ENCODE data around the gene FIS1.
"Not testable (repeated sequence)": the region's sequence is repeated elsewhere in the genome, so short reads cannot be mapped to it uniquely, and the experiment has no call there.

The FIS1 gene

DNA sequence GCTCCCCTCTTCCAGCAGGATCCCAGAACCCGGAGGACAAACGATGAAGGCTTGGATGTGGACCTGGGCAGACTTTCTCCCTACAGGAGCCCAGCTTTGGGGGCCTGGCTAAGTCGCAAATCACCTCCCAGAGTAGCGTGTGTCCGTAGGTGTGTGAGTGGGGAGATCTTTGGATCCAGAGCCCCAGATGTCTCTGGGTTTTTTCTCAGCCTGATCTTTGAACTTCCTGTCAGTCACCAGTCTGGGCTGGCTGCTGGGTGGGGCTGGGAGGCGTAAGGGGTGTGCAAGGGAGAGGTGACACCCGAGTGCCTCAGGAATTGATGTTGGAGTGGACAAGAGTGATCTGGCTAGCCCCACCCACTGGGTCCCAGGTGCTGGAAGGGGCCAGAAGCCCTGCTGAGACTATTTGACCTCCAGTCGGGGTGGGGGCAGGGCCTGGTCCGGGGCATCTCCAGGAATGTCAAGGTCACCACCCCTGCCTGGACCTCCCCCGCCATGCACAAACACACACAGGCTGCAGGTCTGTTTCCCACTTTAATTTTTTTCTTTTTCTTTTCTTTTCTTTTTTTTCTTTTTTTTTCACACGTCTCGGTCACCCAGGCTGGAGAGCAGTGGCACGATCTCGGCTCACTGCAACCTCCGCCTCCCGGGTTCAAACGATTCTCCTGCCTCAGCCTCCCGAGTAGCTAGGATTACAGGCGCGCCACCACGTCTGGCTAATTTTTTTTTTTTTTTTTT, 43.9 kb downstream of the FIS1 start, which contains the start of gene MOGAT3:
TSS of gene MOGAT3 (minus strand) at position 175 of the 738 bp plus-strand sequence. CDS start 182 bp downstream, outside the sequence.
- no peak for ATAC-seq
- TF ChIP-seq PPARA (CRISPR knock-in tag; IDR thresholded peaks at IDR 0.05; ENCODE audit: borderline replicate concordance) = no peak
- no peak for TF ChIP-seq TOX (CRISPR knock-in tag; IDR thresholded peaks at IDR 0.05; ENCODE audit: borderline replicate concordance)
- TF ChIP-seq, protein P1, sequence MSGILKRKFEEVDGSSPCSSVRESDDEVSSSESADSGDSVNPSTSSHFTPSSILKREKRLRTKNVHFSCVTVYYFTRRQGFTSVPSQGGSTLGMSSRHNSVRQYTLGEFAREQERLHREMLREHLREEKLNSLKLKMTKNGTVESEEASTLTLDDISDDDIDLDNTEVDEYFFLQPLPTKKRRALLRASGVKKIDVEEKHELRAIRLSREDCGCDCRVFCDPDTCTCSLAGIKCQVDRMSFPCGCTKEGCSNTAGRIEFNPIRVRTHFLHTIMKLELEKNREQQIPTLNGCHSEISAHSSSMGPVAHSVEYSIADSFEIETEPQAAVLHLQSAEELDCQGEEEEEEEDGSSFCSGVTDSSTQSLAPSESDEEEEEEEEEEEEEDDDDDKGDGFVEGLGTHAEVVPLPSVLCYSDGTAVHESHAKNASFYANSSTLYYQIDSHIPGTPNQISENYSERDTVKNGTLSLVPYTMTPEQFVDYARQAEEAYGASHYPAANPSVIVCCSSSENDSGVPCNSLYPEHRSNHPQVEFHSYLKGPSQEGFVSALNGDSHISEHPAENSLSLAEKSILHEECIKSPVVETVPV (CRISPR knock-in tag; IDR thresholded peaks at IDR 0.05) = no peak
- TF ChIP-seq TCF4 (CRISPR knock-in tag; IDR thresholded peaks at IDR 0.05; ENCODE audit: borderline replicate concordance) = no peak
- no peak for TF ChIP-seq ISL1 (CRISPR knock-in tag; IDR thresholded peaks at IDR 0.05)
- no peak for TF ChIP-seq POU6F1 (CRISPR knock-in tag; IDR thresholded peaks at IDR 0.05; ENCODE audit: borderline replicate concordance, low read depth)
- TF ChIP-seq ZNF565 (CRISPR knock-in tag; conservative IDR thresholded peaks at IDR 0.05; ENCODE audit: low read depth) = no peak
- TF ChIP-seq, protein P2, sequence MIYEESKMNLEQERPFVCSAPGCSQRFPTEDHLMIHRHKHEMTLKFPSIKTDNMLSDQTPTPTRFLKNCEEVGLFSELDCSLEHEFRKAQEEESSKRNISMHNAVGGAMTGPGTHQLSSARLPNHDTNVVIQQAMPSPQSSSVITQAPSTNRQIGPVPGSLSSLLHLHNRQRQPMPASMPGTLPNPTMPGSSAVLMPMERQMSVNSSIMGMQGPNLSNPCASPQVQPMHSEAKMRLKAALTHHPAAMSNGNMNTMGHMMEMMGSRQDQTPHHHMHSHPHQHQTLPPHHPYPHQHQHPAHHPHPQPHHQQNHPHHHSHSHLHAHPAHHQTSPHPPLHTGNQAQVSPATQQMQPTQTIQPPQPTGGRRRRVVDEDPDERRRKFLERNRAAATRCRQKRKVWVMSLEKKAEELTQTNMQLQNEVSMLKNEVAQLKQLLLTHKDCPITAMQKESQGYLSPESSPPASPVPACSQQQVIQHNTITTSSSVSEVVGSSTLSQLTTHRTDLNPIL (CRISPR knock-in tag; IDR thresholded peaks at IDR 0.05; ENCODE audit: low read depth) = no peak
- no peak for TF ChIP-seq CSDC2 (CRISPR knock-in tag; IDR thresholded peaks at IDR 0.05)
- TF ChIP-seq SNAI2 (CRISPR knock-in tag; IDR thresholded peaks at IDR 0.05) = no peak
- no peak for TF ChIP-seq RARB (CRISPR knock-in tag; IDR thresholded peaks at IDR 0.05)
- TF ChIP-seq ZFP3 (CRISPR knock-in tag; IDR thresholded peaks at IDR 0.05) = no peak

- TF ChIP-seq TCF4 (CRISPR knock-in tag; IDR thresholded peaks at IDR 0.05; ENCODE audit: borderline replicate concordance) (no peak), PPARA (CRISPR knock-in tag; IDR thresholded peaks at IDR 0.05; ENCODE audit: borderline replicate concordance) (no peak), RARB (CRISPR knock-in tag; IDR thresholded peaks at IDR 0.05) (no peak), CSDC2 (CRISPR knock-in tag; IDR thresholded peaks at IDR 0.05) (no peak), ISL1 (CRISPR knock-in tag; IDR thresholded peaks at IDR 0.05) (no peak), GLIS3 (CRISPR knock-in tag; IDR thresholded peaks at IDR 0.05) (no peak), PATZ1 (CRISPR knock-in tag; IDR thresholded peaks at IDR 0.05; ENCODE audit: borderline replicate concordance) (no peak)
- ATAC-seq = no peak; the same call in 2 of the 3 replicates
Observed at GRCh38 chr7:101200504-101200861, 44.4 kb downstream of the FIS1 start.

GRCh38 chr7:101199522-101199921, 45.4 kb downstream of the FIS1 start:
- not testable (repeated sequence) for ATAC-seq

DNA sequence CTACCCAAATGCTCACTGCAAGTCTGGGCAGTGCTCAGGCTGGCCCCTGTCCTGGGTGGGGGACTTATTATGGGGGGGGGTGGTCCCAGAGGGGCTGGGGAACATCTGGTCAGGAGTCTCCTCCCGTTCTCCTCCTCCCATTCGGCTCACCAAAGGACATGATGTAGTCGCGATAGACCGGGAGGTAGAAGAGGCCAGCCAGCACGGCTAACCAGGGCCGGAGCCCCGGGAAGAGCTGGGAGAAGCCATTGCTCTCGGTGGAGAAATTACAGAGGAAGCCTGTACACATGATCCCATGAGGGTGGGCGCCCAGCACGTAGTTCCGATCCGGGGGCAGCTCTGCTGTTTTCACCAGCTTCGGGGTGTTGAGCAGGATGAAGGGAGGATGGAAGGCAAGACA, 46.4 kb downstream of the FIS1 start:
- TF ChIP-seq ESRRG (CRISPR knock-in tag; IDR thresholded peaks at IDR 0.05) (no peak), ZFP30 (CRISPR knock-in tag; IDR thresholded peaks at IDR 0.05) (no peak), RARB (CRISPR knock-in tag; IDR thresholded peaks at IDR 0.05) (no peak), CSDC2 (CRISPR knock-in tag; IDR thresholded peaks at IDR 0.05) (no peak), ARNTL (CRISPR knock-in tag; IDR thresholded peaks at IDR 0.05; ENCODE audit: borderline replicate concordance, low read depth) (no peak), ZC3H10 (CRISPR knock-in tag; IDR thresholded peaks at IDR 0.05) (no peak), POU6F1 (CRISPR knock-in tag; IDR thresholded peaks at IDR 0.05; ENCODE audit: borderline replicate concordance, low read depth) (no peak)
- TF ChIP-seq, protein P2 (CRISPR knock-in tag; IDR thresholded peaks at IDR 0.05; ENCODE audit: low read depth) = no peak
- no peak for ATAC-seq
